ENCODE results near the gene ACTC1. TPM values are rescaled to one million over a fixed set of nuclear protein-coding genes. Genes with fewer than 3 reads are reported as not detected.

Gene ACTC1
- polyA plus RNA-seq, 1 donor (not counting 4 experiments of a cell fraction or from before 2014, with no cell fraction given) = not detected

- Histone ChIP-seq H3K27ac (ENCODE audit: control insufficient read depth, insufficient read depth, low read length) (no peak overlapping the region), H3K36me3 (ENCODE audit: control insufficient read depth in 2 of 2, extremely low read depth in 1 of 2, insufficient read depth in 2 of 2, low read length in 2 of 2) (no peaks in the 10 kb centered on the region), H3K79me2 (ENCODE audit: control insufficient read depth, insufficient read depth, low read length) (no peaks in the 10 kb centered on the region), H3K4me2 (ENCODE audit: control insufficient read depth, extremely low read depth, insufficient read depth, low read depth, low read length) (no peak overlapping the region), H3K4me3 (ENCODE audit: control insufficient read depth in 2 of 3, extremely low read depth in 1 of 3, insufficient read depth in 2 of 3, low read depth in 1 of 3, low read length in 3 of 3) (no peak overlapping the region), H2AFZ (ENCODE audit: control insufficient read depth, low read length) (no peak overlapping the region), H4K20me1 (ENCODE audit: control insufficient read depth, extremely low read depth, insufficient read depth, low read length) (no peaks in the 10 kb centered on the region), H3K4me1 (ENCODE audit: control insufficient read depth, extremely low read depth, insufficient read depth, low read length) (no peaks in the 10 kb centered on the region), H3K9ac (ENCODE audit: control insufficient read depth, extremely low read depth, insufficient read depth, low read length) (no peak overlapping the region), H3K27me3 (ENCODE audit: control insufficient read depth, extremely low read depth, insufficient read depth, low read length) (peaks cover 1% of the 10 kb centered on the region), H3K9me1 (ENCODE audit: control insufficient read depth, extremely low read depth, insufficient read depth, low read length) (no peaks in the 10 kb centered on the region), H3K9me3 (ENCODE audit: control insufficient read depth, low read depth, low read length) (no peaks in the 10 kb centered on the region)
- TF ChIP-seq EZH2 (IDR thresholded peaks at IDR 0.05; ENCODE audit: low read length) (no peak), CTCF (optimal IDR thresholded peaks at IDR 0.05 in 1 of 3, IDR thresholded peaks at IDR 0.05 in 1 of 3, conservative IDR thresholded peaks at IDR 0.05 in 1 of 3; ENCODE audit: extremely low read depth in 1 of 3, insufficient read depth in 2 of 3, low read length in 3 of 3) (no peak)
- dilution Hi-C loops (cut with MboI; ENCODE audit: extremely low pct_ligation_motif_present, low sequenced_read_pairs) = no loop called here
- FAIRE-seq (no peak), DNase-seq (ENCODE audit: low read depth, low spot score) (no peak)
Measured at GRCh38 chr15:34783431-34783830, 11.9 kb downstream of the ACTC1 start.

DNA sequence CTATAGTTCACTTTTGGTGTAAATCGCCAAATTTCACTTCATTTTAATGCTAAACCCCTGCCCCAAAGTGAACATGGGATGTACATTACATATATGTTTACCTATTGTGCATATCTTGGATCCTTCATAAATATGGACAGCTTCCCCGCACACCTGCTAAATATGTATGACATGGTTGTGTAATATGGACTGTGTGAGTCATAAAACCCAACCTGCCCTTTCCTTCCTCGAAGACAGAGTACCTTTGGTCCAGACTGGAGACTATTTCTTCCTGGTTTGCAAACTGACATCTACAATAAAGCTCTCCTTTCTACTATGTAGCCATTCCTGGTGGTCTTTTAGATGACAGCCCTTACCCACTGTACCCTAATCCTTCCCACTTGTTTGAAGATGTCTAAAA lies 12.4 kb downstream of the ACTC1 start:
- no peak overlapping the region for H3K4me2 ChIP-seq (ENCODE audit: control insufficient read depth, extremely low read depth, insufficient read depth, low read depth, low read length)
- no peak overlapping the region for H3K27ac ChIP-seq (ENCODE audit: control insufficient read depth, insufficient read depth, low read length)
- H3K79me2 ChIP-seq (ENCODE audit: control insufficient read depth, insufficient read depth, low read length) = no peaks in the 10 kb centered on the region
- no peak overlapping the region for H2AFZ ChIP-seq (ENCODE audit: control insufficient read depth, low read length)
- no peaks in the 10 kb centered on the region for H4K20me1 ChIP-seq (ENCODE audit: control insufficient read depth, extremely low read depth, insufficient read depth, low read length)
- DNase-seq (ENCODE audit: low read depth, low spot score) = no peak
- TF ChIP-seq CTCF (optimal IDR thresholded peaks at IDR 0.05 in 1 of 3, IDR thresholded peaks at IDR 0.05 in 1 of 3, conservative IDR thresholded peaks at IDR 0.05 in 1 of 3; ENCODE audit: extremely low read depth in 1 of 3, insufficient read depth in 2 of 3, low read length in 3 of 3) (no peak), EZH2 (IDR thresholded peaks at IDR 0.05; ENCODE audit: low read length) (no peak)
- no peaks in the 10 kb centered on the region for H3K27me3 ChIP-seq (ENCODE audit: control insufficient read depth, extremely low read depth, insufficient read depth, low read length)
- no peak overlapping the region for H3K9ac ChIP-seq (ENCODE audit: control insufficient read depth, extremely low read depth, insufficient read depth, low read length)
- H3K36me3 ChIP-seq (ENCODE audit: control insufficient read depth in 2 of 2, extremely low read depth in 1 of 2, insufficient read depth in 2 of 2, low read length in 2 of 2) = no peaks in the 10 kb centered on the region
- no peaks in the 10 kb centered on the region for H3K4me1 ChIP-seq (ENCODE audit: control insufficient read depth, extremely low read depth, insufficient read depth, low read length)
- no peak overlapping the region for H3K4me3 ChIP-seq (ENCODE audit: control insufficient read depth in 2 of 3, extremely low read depth in 1 of 3, insufficient read depth in 2 of 3, low read depth in 1 of 3, low read length in 3 of 3)
- H3K9me3 ChIP-seq (ENCODE audit: control insufficient read depth, low read depth, low read length) = no peaks in the 10 kb centered on the region
- dilution Hi-C loops (cut with MboI; ENCODE audit: extremely low pct_ligation_motif_present, low sequenced_read_pairs) = no loop called here
- no peak for FAIRE-seq
- no peaks in the 10 kb centered on the region for H3K9me1 ChIP-seq (ENCODE audit: control insufficient read depth, extremely low read depth, insufficient read depth, low read length)

All from keratinocyte (primary cell).